Measurements from ENCODE around the gene CNPY1. TPM values are rescaled to one million over a fixed set of nuclear protein-coding genes. Genes with fewer than 3 reads are reported as not detected.

Gene CNPY1
- total RNA-seq, 2 experiments from 2014 or later: not detected

GRCh38 chr7:155462163-155462735 is 84.1 kb downstream of the CNPY1 start:
- intact Hi-C loops (cut with DNase I, micrococcal nuclease): no loop called here
- Mint-ChIP-seq H3K27ac (no peak overlapping the region), H3K9me3 (no peaks in the 10 kb centered on the region), H3K27me3 (peaks cover 77% of the 10 kb centered on the region), H3K36me3 (ENCODE audit: low read depth) (no peaks in the 10 kb centered on the region), H3K4me1 (ENCODE audit: low read depth) (peaks cover 5% of the 10 kb centered on the region), H3K4me3 (peak overlapping the region; percentile 13)
- Histone ChIP-seq H3K4me3 (ENCODE audit: low read length) (no peak overlapping the region), H3K36me3 (ENCODE audit: insufficient read depth, low read length) (no peaks in the 10 kb centered on the region), H3K4me1 (ENCODE audit: insufficient read depth, low read length) (peaks cover 25% of the 10 kb centered on the region), H3K27me3 (ENCODE audit: control insufficient read depth in 1 of 2, insufficient read depth in 2 of 2, low read length in 2 of 2) (peaks cover 73 to 86% of the 10 kb centered on the region in 2 experiments), H3K27ac (ENCODE audit: low read depth in 1 of 2, low read length in 2 of 2) (no peak overlapping the region), H3K9me3 (ENCODE audit: control insufficient read depth in 1 of 2, insufficient read depth in 1 of 2, low read length in 2 of 2) (peaks cover 0 to 50% of the 10 kb centered on the region in 2 experiments)
- ChIA-PET CTCF (no interaction called here), POLR2A (no interaction called here)
- no peak for DNase-seq
- no peak for ATAC-seq (ENCODE audit: poor library complexity)
- TF ChIP-seq, protein P1, sequence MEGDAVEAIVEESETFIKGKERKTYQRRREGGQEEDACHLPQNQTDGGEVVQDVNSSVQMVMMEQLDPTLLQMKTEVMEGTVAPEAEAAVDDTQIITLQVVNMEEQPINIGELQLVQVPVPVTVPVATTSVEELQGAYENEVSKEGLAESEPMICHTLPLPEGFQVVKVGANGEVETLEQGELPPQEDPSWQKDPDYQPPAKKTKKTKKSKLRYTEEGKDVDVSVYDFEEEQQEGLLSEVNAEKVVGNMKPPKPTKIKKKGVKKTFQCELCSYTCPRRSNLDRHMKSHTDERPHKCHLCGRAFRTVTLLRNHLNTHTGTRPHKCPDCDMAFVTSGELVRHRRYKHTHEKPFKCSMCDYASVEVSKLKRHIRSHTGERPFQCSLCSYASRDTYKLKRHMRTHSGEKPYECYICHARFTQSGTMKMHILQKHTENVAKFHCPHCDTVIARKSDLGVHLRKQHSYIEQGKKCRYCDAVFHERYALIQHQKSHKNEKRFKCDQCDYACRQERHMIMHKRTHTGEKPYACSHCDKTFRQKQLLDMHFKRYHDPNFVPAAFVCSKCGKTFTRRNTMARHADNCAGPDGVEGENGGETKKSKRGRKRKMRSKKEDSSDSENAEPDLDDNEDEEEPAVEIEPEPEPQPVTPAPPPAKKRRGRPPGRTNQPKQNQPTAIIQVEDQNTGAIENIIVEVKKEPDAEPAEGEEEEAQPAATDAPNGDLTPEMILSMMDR (IDR thresholded peaks at IDR 0.05): no peak

- Mint-ChIP-seq H3K9me3 (no peaks in the 10 kb centered on the region), H3K27ac (no peak overlapping the region), H3K4me1 (ENCODE audit: low read depth) (peaks cover 9% of the 10 kb centered on the region), H3K4me3 (peak overlapping the region; percentile 13), H3K27me3 (peaks cover 78% of the 10 kb centered on the region), H3K36me3 (ENCODE audit: low read depth) (no peaks in the 10 kb centered on the region)
- Histone ChIP-seq H3K27ac (ENCODE audit: low read depth in 1 of 2, low read length in 2 of 2) (no peak overlapping the region), H3K4me3 (ENCODE audit: low read length) (no peak overlapping the region), H3K9me3 (ENCODE audit: control insufficient read depth in 1 of 2, insufficient read depth in 1 of 2, low read length in 2 of 2) (peaks cover 0 to 44% of the 10 kb centered on the region in 2 experiments), H3K36me3 (ENCODE audit: insufficient read depth, low read length) (no peaks in the 10 kb centered on the region), H3K27me3 (ENCODE audit: control insufficient read depth in 1 of 2, insufficient read depth in 2 of 2, low read length in 2 of 2) (peaks cover 72 to 86% of the 10 kb centered on the region in 2 experiments), H3K4me1 (ENCODE audit: insufficient read depth, low read length) (peaks cover 24% of the 10 kb centered on the region)
- DNase-seq (no peak), ATAC-seq (ENCODE audit: poor library complexity) (no peak)
- ChIA-PET CTCF (no interaction called here), POLR2A (no interaction called here)
- intact Hi-C loops (cut with DNase I, micrococcal nuclease): no loop called here
- TF ChIP-seq, protein P1 (IDR thresholded peaks at IDR 0.05): no peak
Measured at GRCh38 chr7:155461631-155462030, 84.7 kb downstream of the CNPY1 start.

DNA sequence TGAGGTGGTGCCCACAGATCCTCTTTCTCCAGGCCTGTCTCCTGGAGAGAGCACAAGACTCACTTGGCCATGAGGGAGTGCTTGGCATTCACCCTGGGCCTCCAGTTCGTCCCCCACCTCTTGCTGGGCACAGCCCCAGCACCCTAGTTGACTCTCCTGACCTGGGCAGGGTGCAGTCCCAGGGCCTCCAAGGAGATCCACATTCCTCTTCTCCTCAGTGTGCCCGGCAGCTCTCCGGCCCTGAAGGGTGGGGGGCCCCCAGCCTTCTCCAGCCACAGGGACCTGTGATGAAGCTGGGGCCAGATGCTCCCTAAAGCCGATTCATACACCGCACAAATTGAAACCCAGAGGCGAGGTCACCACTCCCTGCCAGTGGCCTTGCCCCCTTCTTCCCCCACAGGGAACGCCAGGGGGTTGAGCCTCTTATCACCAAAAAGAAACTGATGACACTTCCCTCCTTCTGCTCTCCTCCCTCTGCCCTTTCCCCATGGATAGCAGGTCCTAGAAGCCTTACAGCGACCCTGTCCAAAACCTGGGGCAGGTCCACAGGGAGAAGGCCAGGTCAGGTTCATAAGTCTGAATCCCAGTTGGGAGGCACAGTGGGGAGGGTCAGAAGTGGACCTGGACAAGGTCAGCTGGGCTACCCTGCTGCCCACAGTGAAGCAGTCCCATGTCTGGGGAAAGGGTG is 85.3 kb downstream of the CNPY1 start:
- ChIA-PET POLR2A (no interaction called here), CTCF (no interaction called here)
- intact Hi-C loops (cut with DNase I, micrococcal nuclease): no loop called here
- ATAC-seq (ENCODE audit: poor library complexity): no peak
- Histone ChIP-seq H3K27me3 (ENCODE audit: control insufficient read depth in 1 of 2, insufficient read depth in 2 of 2, low read length in 2 of 2) (peaks cover 72 to 86% of the 10 kb centered on the region in 2 experiments), H3K27ac (ENCODE audit: low read depth in 1 of 2, low read length in 2 of 2) (no peak overlapping the region), H3K9me3 (ENCODE audit: control insufficient read depth in 1 of 2, insufficient read depth in 1 of 2, low read length in 2 of 2) (peaks cover 0 to 41% of the 10 kb centered on the region in 2 experiments), H3K36me3 (ENCODE audit: insufficient read depth, low read length) (no peaks in the 10 kb centered on the region), H3K4me1 (ENCODE audit: insufficient read depth, low read length) (peaks cover 21% of the 10 kb centered on the region), H3K4me3 (ENCODE audit: low read length) (no peak overlapping the region)
- DNase-seq: no peak
- H3K9me3 Mint-ChIP-seq: no peaks in the 10 kb centered on the region
- H3K36me3 Mint-ChIP-seq (ENCODE audit: low read depth): no peaks in the 10 kb centered on the region
- H3K27me3 Mint-ChIP-seq: peaks cover 81% of the 10 kb centered on the region
- H3K4me1 Mint-ChIP-seq (ENCODE audit: low read depth): peaks cover 15% of the 10 kb centered on the region
- no peak overlapping the region for H3K4me3 Mint-ChIP-seq
- TF ChIP-seq, protein P1 (IDR thresholded peaks at IDR 0.05): no peak
- H3K27ac Mint-ChIP-seq: no peak overlapping the region

Data from CD4-positive, alpha-beta T cell (primary cell).